ENCODE results near the gene CSPG4. TPM values are rescaled to one million over a fixed set of nuclear protein-coding genes. Genes with fewer than 3 reads are reported as not detected.

The CSPG4 gene
- total and polyA plus RNA-seq, 9 of the 15 experiments (the other 6 are each of a cell fraction or from before 2014, with no cell fraction given), result under 0.01 to 0.07 (median 0.04) TPM; not detected in 5

DNA sequence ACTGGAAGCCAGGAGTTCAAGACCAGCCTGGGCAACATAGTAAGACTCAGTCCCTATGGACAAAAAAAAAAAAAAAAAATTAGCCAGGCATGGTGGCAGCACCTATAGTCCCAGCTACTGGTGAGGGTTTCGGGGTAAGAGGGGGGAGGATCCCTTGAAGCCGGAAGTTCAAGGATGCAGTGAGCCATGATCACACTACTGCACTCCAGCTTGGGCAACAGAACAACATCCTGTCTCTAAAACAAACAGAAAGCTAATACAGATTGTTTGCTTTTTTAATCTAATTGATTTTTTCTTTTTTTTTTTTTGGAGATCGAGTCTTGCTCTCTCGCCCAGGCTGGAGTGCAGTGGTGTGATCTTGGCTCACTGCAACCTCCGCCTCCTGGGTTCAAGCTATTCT lies 71.0 kb downstream of the CSPG4 start:
- ChIA-PET CTCF (ENCODE audit: low intra/inter-chr PET ratio) (interaction anchor here (0.6 to 2.1 kb wide), 5 partner anchors 16 to 274 kb away, joined by 3 to 10 read pairs (median 5); partner anchors contain the start of genes MAN2C1 and SNUPN), POLR2A (interaction anchor here (0.6 to 3.7 kb wide), 4 partner anchors 9 to 744 kb away, joined by 3 to 20 read pairs (median 4); no protein-coding TSS in a partner anchor)
- no peak for ATAC-seq
- Histone ChIP-seq H3K4me2 (ENCODE audit: insufficient read depth, low read length) (no peak overlapping the region), H3K4me3 (no peak overlapping the region), H3K9me1 (ENCODE audit: control insufficient read depth, insufficient read depth, low read length) (no peaks in the 10 kb centered on the region), H3K79me2 (ENCODE audit: control insufficient read depth, insufficient read depth, low read length) (peaks cover 35% of the 10 kb centered on the region), H3K36me3 (ENCODE audit: control insufficient read depth, insufficient read depth, low read length) (peaks cover 15% of the 10 kb centered on the region), H3K4me1 (replicated peaks in 1 of 2; ENCODE audit: control insufficient read depth in 2 of 2, insufficient read depth in 2 of 2, low read length in 2 of 2) (peaks cover 16 to 24% of the 10 kb centered on the region in 2 experiments), H3K9ac (ENCODE audit: insufficient read depth in 1 of 2, low read depth in 2 of 2, low read length in 2 of 2) (no peak overlapping the region), H4K20me1 (replicated peaks; ENCODE audit: control insufficient read depth, insufficient read depth, low read length) (peaks cover 9% of the 10 kb centered on the region; the same call in 1 of the 2 replicates), H3K27ac (ENCODE audit: extremely low read depth, low read depth, low read length) (no peak overlapping the region), H2AFZ (ENCODE audit: low read depth, low read length) (no peak overlapping the region), H3K27me3 (ENCODE audit: control insufficient read depth in 2 of 2, insufficient read depth in 2 of 2, low read length in 2 of 2) (no peaks in the 10 kb centered on the region; a peak in 1 of 5 replicates), H3K9me3 (replicated peaks; ENCODE audit: control insufficient read depth, insufficient read depth, low read depth, low read length) (no peaks in the 10 kb centered on the region)
- BruUV-seq (replicated peaks), result no TSS peak
- in situ Hi-C loops (cut with MboI), result no loop called here
- intact Hi-C loops (cut with micrococcal nuclease), result loop anchor here (2.0 to 5.0 kb wide), 3 partner anchors 44 to 273 kb away; partner anchors contain the start of genes MAN2C1 and SIN3A
- FAIRE-seq, result no peak
- 85% methylated on average over 5 of the region's 5 CpGs for WGBS (ENCODE audit: insufficient coverage, low coverage, missing lambda C conversion rate)
- no peak for DNase-seq (ENCODE audit: extremely low read depth in 1 of 4, low spot score in 3 of 4)
- no peak for TF ChIP-seq POLR2A (conservative IDR thresholded peaks at IDR 0.05)
- TF ChIP-seq ZNF583 (CRISPR knock-in tag; IDR thresholded peaks at IDR 0.05), result no peak
- TF ChIP-seq, protein P1, sequence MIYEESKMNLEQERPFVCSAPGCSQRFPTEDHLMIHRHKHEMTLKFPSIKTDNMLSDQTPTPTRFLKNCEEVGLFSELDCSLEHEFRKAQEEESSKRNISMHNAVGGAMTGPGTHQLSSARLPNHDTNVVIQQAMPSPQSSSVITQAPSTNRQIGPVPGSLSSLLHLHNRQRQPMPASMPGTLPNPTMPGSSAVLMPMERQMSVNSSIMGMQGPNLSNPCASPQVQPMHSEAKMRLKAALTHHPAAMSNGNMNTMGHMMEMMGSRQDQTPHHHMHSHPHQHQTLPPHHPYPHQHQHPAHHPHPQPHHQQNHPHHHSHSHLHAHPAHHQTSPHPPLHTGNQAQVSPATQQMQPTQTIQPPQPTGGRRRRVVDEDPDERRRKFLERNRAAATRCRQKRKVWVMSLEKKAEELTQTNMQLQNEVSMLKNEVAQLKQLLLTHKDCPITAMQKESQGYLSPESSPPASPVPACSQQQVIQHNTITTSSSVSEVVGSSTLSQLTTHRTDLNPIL (CRISPR knock-in tag; IDR thresholded peaks at IDR 0.05), result no peak
- TF ChIP-seq, protein P2, sequence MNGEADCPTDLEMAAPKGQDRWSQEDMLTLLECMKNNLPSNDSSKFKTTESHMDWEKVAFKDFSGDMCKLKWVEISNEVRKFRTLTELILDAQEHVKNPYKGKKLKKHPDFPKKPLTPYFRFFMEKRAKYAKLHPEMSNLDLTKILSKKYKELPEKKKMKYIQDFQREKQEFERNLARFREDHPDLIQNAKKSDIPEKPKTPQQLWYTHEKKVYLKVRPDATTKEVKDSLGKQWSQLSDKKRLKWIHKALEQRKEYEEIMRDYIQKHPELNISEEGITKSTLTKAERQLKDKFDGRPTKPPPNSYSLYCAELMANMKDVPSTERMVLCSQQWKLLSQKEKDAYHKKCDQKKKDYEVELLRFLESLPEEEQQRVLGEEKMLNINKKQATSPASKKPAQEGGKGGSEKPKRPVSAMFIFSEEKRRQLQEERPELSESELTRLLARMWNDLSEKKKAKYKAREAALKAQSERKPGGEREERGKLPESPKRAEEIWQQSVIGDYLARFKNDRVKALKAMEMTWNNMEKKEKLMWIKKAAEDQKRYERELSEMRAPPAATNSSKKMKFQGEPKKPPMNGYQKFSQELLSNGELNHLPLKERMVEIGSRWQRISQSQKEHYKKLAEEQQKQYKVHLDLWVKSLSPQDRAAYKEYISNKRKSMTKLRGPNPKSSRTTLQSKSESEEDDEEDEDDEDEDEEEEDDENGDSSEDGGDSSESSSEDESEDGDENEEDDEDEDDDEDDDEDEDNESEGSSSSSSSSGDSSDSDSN (IDR thresholded peaks at IDR 0.05; ENCODE audit: borderline replicate concordance in 1 of 2, low read depth in 2 of 2, low read length in 2 of 2), result no peak
- TF ChIP-seq, protein P3, sequence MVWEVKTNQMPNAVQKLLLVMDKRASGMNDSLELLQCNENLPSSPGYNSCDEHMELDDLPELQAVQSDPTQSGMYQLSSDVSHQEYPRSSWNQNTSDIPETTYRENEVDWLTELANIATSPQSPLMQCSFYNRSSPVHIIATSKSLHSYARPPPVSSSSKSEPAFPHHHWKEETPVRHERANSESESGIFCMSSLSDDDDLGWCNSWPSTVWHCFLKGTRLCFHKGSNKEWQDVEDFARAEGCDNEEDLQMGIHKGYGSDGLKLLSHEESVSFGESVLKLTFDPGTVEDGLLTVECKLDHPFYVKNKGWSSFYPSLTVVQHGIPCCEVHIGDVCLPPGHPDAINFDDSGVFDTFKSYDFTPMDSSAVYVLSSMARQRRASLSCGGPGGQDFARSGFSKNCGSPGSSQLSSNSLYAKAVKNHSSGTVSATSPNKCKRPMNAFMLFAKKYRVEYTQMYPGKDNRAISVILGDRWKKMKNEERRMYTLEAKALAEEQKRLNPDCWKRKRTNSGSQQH (CRISPR knock-in tag; IDR thresholded peaks at IDR 0.05), result no peak
- TF ChIP-seq FOSL1 (tag; conservative IDR thresholded peaks at IDR 0.05), result no peak
- no peak for TF ChIP-seq ZBTB8A (IDR thresholded peaks at IDR 0.05; ENCODE audit: partially characterized antibody)
- no peak for TF ChIP-seq ZNF696 (CRISPR knock-in tag; conservative IDR thresholded peaks at IDR 0.05)
- TF ChIP-seq, protein P4, sequence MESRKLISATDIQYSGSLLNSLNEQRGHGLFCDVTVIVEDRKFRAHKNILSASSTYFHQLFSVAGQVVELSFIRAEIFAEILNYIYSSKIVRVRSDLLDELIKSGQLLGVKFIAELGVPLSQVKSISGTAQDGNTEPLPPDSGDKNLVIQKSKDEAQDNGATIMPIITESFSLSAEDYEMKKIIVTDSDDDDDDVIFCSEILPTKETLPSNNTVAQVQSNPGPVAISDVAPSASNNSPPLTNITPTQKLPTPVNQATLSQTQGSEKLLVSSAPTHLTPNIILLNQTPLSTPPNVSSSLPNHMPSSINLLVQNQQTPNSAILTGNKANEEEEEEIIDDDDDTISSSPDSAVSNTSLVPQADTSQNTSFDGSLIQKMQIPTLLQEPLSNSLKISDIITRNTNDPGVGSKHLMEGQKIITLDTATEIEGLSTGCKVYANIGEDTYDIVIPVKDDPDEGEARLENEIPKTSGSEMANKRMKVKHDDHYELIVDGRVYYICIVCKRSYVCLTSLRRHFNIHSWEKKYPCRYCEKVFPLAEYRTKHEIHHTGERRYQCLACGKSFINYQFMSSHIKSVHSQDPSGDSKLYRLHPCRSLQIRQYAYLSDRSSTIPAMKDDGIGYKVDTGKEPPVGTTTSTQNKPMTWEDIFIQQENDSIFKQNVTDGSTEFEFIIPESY (CRISPR knock-in tag; IDR thresholded peaks at IDR 0.05), result no peak
- TF ChIP-seq FUS (optimal IDR thresholded peaks at IDR 0.05; ENCODE audit: low read depth, low read length), result no peak
- TF ChIP-seq SNIP1 (IDR thresholded peaks at IDR 0.05; ENCODE audit: low read depth), result no peak
- no peak for TF ChIP-seq SLC30A9 (CRISPR knock-in tag; IDR thresholded peaks at IDR 0.05)
- TF ChIP-seq EP400 (IDR thresholded peaks at IDR 0.05), result no peak
- TF ChIP-seq RBBP5 (IDR thresholded peaks at IDR 0.05; ENCODE audit: borderline replicate concordance, insufficient read depth, low read length, poor library complexity, severe bottlenecking), result no peak
- TF ChIP-seq YY1 (IDR thresholded peaks at IDR 0.05; ENCODE audit: borderline replicate concordance in 1 of 3, control insufficient read depth in 1 of 3, extremely low read depth in 1 of 3, insufficient read depth in 3 of 3, insufficient read length in 1 of 3, insufficient replicate concordance in 2 of 3, low read depth in 1 of 3, low read length in 2 of 3), result no peak
